GM13976 (cell line): ENCODE measurements around the gene ROBO1.
"Not testable (repeated sequence)": the region's sequence is repeated elsewhere in the genome, so short reads cannot be mapped to it uniquely, and the experiment has no call there.

Experiments
- DNase-seq: peaks from one replicate; pipeline ENCODE4 v3.0.0; 2012; ENCODE audit warnings: low spot score
- in situ Hi-C: fragments of 300-500 bp; cut with MboI; formaldehyde crosslinking; loops from one replicate; pipeline ENCODE4 v1.12.0; 2022; ENCODE audit warnings: low sequenced_read_pairs, mixed read lengths, inconsistent platforms; ENCODE audit not compliant: unreplicated experiment
- TF ChIP-seq, protein P1 (sequence below): IDR thresholded peaks from 2 replicates; pipeline ENCODE4 v1.5.1; 2012; ENCODE audit warnings: borderline replicate concordance, mild to moderate bottlenecking; ENCODE audit not compliant: insufficient read depth; ENCODE audit errors: extremely low read depth, missing control alignments, control extremely low read depth

The ROBO1 gene

DNA sequence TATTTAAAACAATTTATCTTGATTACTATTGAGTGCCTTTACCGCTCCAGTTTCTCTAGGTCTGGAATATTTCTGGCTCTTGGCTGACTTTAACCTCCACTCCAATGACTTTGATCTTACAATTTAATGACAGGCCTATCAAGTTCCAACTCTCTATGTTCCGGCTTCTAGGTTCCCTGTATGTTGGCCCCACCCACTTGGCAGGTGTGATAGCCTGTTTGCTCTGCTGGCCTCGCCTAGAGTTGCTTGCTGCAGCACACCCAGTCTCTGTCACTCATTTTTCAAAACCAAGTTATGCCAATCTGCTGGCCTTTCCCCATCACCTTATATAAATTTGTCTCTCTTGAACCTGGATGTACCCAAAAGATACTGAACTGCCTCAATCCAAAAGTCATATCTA is 428.0 kb downstream of the ROBO1 start:
- in situ Hi-C loops = no loop called here
- TF ChIP-seq, protein P1, sequence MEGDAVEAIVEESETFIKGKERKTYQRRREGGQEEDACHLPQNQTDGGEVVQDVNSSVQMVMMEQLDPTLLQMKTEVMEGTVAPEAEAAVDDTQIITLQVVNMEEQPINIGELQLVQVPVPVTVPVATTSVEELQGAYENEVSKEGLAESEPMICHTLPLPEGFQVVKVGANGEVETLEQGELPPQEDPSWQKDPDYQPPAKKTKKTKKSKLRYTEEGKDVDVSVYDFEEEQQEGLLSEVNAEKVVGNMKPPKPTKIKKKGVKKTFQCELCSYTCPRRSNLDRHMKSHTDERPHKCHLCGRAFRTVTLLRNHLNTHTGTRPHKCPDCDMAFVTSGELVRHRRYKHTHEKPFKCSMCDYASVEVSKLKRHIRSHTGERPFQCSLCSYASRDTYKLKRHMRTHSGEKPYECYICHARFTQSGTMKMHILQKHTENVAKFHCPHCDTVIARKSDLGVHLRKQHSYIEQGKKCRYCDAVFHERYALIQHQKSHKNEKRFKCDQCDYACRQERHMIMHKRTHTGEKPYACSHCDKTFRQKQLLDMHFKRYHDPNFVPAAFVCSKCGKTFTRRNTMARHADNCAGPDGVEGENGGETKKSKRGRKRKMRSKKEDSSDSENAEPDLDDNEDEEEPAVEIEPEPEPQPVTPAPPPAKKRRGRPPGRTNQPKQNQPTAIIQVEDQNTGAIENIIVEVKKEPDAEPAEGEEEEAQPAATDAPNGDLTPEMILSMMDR = no peak
- no peak for DNase-seq

DNA sequence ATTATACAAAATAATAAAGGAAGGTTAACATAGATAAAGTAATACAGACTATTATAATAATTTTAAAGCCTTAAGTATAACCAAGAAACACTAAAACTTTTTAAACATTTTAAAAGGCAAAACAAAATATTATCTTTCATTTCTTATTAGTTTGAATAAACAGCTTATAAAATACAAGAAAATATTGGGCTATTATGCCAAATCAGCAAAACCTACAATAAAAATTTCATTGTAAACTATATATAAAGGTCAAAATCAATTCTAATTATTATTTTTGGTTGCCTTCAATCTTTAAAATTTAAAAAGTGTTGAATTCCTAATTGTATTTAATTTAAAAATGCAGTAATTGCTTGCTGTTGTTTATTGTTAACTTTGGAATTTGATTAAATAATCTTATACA is 430.0 kb downstream of the ROBO1 start:
- TF ChIP-seq, protein P1 = no peak
- in situ Hi-C loops = no loop called here
- DNase-seq = no peak

GRCh38 chr3:79329154-79329553 is 438.6 kb downstream of the ROBO1 start:
- TF ChIP-seq, protein P1 = no peak
- DNase-seq = no peak
- in situ Hi-C loops = no loop called here

GRCh38 chr3:79326642-79327041 is 441.2 kb downstream of the ROBO1 start:
- no peak for DNase-seq
- TF ChIP-seq, protein P1 = no peak
- in situ Hi-C loops = no loop called here

- in situ Hi-C loops, DNase-seq: not testable (repeated sequence)
Measured at GRCh38 chr3:79325833-79326383, 441.9 kb downstream of the ROBO1 start.

GRCh38 chr3:79317551-79318518 is 450.0 kb downstream of the ROBO1 start:
- no peak for DNase-seq
- in situ Hi-C loops = no loop called here
- TF ChIP-seq, protein P1 = no peak

GRCh38 chr3:79314962-79315361 is 452.8 kb downstream of the ROBO1 start:
- TF ChIP-seq, protein P1 = no peak
- no peak for DNase-seq
- in situ Hi-C loops = no loop called here
